ENCODE measurements around the gene ACOT7. TPM values are rescaled to one million over a fixed set of nuclear protein-coding genes. Genes with fewer than 3 reads are reported as not detected.

ACOT7 gene
- total and polyA plus RNA-seq, 2 donors (not counting 1 experiment from before 2014, with no cell fraction given) = 4.2 to 4.6 TPM

DNA sequence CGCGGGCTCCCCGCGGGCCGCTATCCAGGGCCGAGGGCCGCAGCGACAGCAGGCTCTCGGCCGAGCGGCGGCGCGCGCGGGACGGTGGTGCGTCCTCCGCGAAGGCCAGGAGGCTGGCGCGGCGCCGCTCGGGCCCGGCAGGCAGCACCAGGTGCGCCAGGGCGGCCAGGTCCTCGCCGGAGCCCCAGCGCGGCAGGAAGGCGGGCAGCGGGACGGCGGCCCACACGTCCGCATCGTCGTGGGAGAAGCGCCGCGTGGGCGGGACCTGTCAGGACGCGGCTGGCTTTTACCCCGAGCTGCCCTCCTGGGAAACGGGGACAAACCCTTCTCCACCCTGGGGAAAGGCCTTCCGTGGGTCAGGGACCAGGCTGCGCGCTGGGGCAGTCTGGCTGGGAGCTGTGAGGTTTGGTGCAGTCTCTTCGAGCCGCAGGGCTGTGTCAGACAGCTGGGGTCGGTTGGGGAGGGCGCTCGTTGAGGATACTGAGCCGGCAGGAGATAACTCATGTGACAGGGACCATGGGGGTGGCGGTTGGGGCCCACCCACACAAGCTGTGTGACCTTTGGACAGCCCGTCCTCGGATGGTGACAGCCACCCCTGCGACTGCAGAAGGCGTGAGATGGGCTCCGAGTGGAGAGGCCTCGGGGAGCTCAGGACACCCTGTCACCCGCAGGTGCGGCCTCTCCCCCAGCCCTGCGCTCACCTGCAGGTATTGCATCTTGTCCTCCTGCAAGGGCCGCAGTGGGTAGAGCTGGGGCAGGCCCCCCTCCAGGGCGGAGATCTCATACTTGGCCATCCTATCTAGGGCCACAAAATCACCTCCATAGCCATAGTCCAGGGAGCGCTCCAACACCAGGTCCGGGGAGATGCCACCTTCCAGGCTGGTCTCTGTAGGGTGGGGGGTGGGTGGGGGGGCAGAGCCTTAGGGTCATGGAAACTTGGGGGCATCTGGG is 143.6 kb downstream of the ACOT7 start:
- Histone ChIP-seq H3K4me2 (replicated peaks; ENCODE audit: low read depth, low read length, poor library complexity, severe bottlenecking) (no peak overlapping the region), H4K20me1 (ENCODE audit: control insufficient read depth, insufficient read depth, low read length, poor library complexity, severe bottlenecking) (peaks cover 6% of the 10 kb centered on the region)
- H3K27ac Mint-ChIP-seq = no peak overlapping the region

More for the DNA sequence above, 143.6 kb downstream of the ACOT7 start:
- Mint-ChIP-seq H3K27me3 (peaks cover 42% of the 10 kb centered on the region), H3K9me3 (ENCODE audit: insufficient read depth) (no peaks in the 10 kb centered on the region), H3K4me3 (no peak overlapping the region), H3K4me1 (peaks cover 13% of the 10 kb centered on the region)
- Histone ChIP-seq H3K9ac (ENCODE audit: low read length) (no peak overlapping the region), H3K9me3 (ENCODE audit: control extremely low read depth in 1 of 3, control insufficient read depth in 2 of 3, insufficient read depth in 1 of 3, low read length in 2 of 3) (peaks cover 0 to 12% (median 0%) of the 10 kb centered on the region in 3 donors), H3K27me3 (replicated peaks in 1 of 4; ENCODE audit: control extremely low read depth in 1 of 4, control insufficient read depth in 3 of 4, insufficient read depth in 4 of 4, low read length in 3 of 4) (peaks cover 0 to 57% (median 18%) of the 10 kb centered on the region in 4 experiments), H3K36me3 (replicated peaks in 1 of 2; ENCODE audit: control extremely low read depth in 1 of 2, control insufficient read depth in 1 of 2, extremely low read depth in 1 of 2, insufficient read depth in 2 of 2, low read length in 1 of 2) (no peaks in the 10 kb centered on the region), H3K4me3 (ENCODE audit: control extremely low read depth in 1 of 5, extremely low read depth in 1 of 5, insufficient read depth in 1 of 5, low read depth in 2 of 5, low read length in 4 of 5) (no peak overlapping the region), H3K4me1 (ENCODE audit: control insufficient read depth in 2 of 2, insufficient read depth in 2 of 2, low read length in 2 of 2) (peaks cover 19 to 23% of the 10 kb centered on the region in 2 donors), H2AFZ (ENCODE audit: insufficient read depth, low read depth, low read length, poor library complexity, severe bottlenecking) (no peak overlapping the region), H3K79me2 (ENCODE audit: control insufficient read depth, insufficient read depth, low read length) (no peaks in the 10 kb centered on the region), H3K27ac (ENCODE audit: low read length in 2 of 2) (no peak overlapping the region)
- DNase-seq (no peak), ATAC-seq (ENCODE audit: low read depth) (no peak)
- intact Hi-C loops (cut with micrococcal nuclease) = loop anchor here (5.0 kb wide), 1 partner anchor 92 kb away; no protein-coding TSS in a partner anchor
- 17% methylated on average over 68 of the region's 71 CpGs for WGBS (ENCODE audit: insufficient coverage)
- TF ChIP-seq CTCF (IDR thresholded peaks at IDR 0.05) (no peak), EZH2 (IDR thresholded peaks at IDR 0.05; ENCODE audit: borderline replicate concordance, insufficient read depth, low read depth, low read length, poor library complexity, severe bottlenecking) (no peak)
- CTCF ChIA-PET = interaction anchor here (1.6 kb wide), 1 partner anchor 17 kb away, joined by 4 read pairs; no protein-coding TSS in a partner anchor
- POLR2A ChIA-PET = no interaction called here
